CD4-positive, alpha-beta T cell treated with Interleukin-17A for 4 hours (primary cell): Measurements from ENCODE around the gene KHDC1L.
"Not testable (repeated sequence)": the region's sequence is repeated elsewhere in the genome, so short reads cannot be mapped to it uniquely, and the experiment has no call there.

ENCODE experiments used
- DNase-seq: peaks from one replicate; pipeline ENCODE4 v3.0.0-alpha.2; 2020; ENCODE audit warnings: mixed read lengths

Gene KHDC1L, protein sequence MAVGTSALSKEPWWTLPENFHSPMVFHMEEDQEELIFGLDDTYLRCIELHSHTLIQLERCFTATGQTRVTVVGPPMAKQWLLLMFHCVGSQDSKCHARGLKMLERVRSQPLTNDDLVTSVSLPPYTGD

GRCh38 chr6:73225396-73225795, at the start of gene KHDC1L:
Gene KHDC1L (minus strand): TSS chr6:73225496. CDS start chr6:73225408, 88 bp downstream.
- DNase-seq, result no peak

- DNase-seq, result not testable (repeated sequence)
These were observed 44.0 kb upstream of the KHDC1L start for GRCh38 chr6:73269296-73269695.

DNA sequence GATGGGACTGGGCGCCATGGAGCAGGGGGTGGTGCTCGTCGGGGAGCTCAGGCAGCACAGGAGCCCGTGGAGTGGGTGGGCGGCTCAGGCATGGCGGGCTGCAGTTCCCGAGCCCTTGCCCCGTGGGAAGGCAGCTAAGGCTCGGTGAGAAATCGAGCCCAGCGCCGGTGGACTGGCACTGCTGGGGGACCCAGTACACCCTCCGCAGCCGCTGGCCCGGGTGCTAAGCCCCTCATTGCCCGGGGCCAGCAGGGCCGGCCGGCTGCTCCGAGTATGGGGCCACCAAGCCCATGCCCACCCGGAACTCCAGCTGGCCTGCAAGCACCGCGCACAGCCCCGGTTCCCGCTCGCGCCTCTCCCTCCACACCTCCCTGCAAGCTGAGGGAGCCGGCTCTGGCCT, 43.6 kb upstream of the KHDC1L start:
- not testable (repeated sequence) for DNase-seq

DNA sequence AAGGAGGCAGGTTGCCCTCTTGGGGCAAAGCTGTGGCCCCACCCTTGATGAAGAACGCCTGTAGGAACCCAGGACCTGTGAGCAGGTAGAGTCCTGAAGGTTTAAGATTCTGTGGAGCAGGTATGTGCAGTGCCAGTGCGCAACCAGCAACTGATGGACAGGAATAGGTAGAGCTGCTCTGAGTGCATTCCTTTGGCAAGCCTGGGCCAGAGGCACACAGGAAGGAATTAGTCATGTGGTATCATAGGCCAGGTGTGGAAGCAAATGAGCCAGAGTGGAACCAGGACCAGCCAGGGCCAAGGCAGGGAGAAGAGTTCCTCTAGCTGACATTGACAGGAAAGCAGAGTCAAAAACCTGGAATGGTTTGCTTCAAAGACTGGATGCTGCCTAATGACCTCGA, 39.1 kb upstream of the KHDC1L start:
- DNase-seq, result peak; percentile 4

DNA sequence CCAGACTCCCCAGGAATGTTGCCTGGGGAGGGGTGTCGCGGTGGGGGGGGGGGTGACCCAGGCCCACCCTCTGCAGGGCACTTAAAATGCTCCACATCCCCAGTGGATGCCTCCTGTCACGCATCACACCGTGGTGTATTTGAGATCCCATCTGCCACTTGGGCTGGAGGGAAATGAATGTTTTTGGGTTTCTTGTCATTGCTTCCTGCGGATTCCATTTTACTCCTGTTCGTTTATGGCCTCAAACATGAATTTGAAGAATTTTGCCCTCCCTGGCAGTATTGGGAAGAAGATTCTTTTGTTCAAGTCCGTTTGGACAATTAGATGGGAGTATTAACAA, 38.2 kb upstream of the KHDC1L start:
- DNase-seq, result no peak

DNA sequence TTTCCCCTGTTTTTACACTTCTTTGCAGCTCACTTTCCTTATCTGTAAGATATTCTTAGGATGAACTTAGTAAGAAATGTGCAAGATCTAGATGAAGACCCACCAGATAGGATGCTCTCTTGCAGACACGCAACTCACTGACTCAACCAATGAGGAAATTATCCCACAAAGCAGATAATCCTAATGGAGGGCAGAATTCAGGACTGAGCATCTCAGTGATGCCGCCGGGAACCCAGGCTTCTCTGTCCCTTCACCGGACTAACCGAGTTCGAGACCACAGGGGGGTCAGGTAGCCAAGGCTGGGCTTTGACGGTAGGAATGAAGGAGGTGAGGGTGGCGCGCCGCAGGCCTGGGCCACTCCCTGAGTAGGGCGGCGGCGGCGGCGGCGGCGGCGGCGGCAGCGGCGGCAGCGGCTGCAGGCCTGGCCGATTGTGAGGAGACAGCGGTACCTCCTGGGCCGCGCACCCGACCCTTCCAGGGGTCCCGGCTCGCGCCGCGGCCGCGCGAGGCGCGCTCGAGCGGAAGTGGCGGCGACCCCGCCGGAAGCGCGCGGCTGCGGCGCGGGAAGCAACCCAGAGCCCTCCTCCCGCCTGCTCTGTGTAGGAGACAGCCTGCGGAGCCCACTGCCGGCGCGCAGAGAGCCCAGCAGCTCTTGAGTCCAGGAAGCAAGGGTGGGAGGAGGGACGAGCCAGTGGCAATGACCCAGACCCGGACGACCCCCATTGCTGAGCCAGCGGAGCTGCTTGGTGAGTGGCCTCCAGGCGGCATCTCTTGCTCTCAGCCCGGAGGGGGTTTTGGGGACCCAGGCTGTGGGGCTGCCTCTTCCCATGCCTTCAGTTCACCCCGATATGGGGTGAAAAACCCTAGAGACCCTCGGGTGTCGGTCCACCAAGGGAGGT, 37.6 kb upstream of the KHDC1L start, which contains the start of gene KHDC1:
Gene KHDC1, minus strand, starts transcription at position 526 of the 899 bp plus-strand sequence. CDS start 20,679 bp downstream, outside the sequence.
- DNase-seq, result peak; percentile 78

- no peak for DNase-seq
These were observed 33.4 kb upstream of the KHDC1L start for GRCh38 chr6:73258721-73259120.

DNA sequence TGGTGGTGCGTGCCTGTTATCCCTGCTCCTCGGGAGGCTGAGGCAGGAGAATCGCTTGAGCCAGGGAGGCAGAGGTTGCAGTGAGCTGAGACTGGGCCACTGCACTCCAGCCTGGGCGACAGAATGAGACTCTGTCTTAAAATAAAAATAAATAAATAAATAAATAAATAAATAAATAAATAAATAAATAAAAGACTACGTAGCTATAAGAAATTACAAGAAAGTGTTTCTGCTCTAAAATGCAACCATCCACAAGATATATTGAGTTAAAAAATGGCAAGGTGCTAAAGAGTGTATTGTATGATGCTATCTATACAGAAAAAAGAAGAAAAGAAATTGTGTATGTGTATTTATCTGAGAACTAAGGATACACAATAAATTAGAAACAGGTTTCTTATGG, 29.0 kb upstream of the KHDC1L start:
- not testable (repeated sequence) for DNase-seq

DNA sequence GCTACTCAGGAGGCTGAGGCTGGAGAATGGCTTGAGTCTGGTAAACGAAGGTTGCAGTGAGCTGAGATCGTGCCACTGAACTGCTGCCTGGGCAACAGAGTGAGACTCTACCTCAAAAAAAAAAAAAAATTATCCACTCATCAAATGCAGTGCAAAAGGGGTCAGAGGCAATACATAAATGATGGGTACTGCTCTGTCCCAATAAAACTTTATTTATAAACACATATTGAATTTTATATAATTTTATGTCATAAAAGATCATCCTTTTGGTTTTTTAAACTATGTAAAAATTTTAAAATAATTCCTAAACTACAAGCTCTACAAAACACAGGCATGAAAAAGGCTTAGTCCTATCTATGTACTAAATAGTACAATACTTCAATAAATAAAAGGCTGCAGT, 27.4 kb upstream of the KHDC1L start:
- no peak for DNase-seq

- no peak for DNase-seq
These were observed 24.7 kb upstream of the KHDC1L start for GRCh38 chr6:73250016-73250415.

DNA sequence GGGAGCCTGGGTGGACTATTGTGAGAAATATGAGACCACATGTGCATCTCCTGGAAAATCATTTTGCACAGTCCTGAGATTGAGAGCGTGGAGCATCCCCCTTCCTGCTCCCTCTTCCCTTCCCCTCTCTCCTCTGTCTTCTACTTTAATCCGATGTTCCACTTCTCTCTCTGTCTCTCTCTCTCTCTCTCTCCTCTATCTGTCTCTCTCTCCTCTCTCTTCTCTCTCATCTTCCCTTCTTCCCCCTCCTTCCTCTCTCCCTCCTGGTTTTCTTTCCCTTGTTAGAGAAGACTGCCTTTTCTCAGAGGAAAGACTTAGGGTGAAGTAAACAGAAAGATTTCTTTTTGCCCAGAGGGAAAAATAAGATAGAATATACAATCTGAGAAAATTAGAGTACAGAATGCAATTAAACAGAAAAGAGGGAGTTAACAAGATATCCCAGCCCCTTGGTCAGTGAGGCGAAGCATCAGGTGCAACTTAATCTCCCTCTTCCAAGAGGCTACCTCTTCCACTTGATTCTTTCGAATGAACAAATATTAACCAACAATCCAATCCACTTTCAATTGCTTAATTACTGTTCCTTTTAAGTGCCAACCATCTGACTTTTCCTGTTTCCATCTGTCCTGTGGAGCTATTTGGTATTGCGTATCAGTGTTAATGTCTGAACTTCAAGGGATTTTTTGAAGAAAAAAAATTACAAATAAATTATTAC, 23.1 kb upstream of the KHDC1L start:
- no peak for DNase-seq

DNA sequence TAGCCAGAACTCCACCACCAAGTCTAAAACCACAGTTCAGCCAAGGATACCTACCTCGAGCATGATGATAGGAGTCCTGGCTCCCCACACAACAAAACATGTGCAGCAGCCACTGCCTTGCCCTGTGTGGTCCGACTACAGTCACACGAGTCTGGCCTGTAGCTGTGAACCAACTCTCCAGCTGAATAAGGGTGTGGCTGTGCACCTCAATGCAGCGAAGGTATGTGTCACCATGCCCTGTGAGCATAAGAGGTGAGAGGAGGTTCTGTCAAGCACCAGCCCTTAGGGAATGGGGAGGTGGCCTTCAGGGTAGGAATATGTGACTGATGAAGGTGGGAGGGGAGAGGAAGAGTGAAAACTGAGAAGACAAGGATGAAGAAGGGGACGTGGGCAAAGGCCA, 16.7 kb upstream of the KHDC1L start:
- no peak for DNase-seq

DNA sequence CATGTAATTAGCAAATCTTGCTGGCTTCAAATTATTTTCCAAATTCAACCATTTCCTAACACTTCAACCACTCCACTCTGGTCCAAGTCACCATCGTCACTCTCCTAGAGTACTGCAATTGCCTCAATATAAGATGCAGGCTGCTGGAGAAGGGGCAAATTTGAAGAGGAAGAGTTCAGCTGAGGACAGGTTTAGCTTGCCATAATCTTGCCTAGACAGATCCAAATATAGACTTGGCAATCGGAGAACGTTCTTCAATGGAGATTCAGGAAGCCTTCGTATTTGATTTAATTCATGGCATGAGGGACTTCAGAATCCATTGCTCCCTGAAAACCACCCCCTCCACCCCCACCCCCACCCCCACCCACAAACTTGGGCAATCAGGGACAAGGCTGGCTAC, 15.4 kb upstream of the KHDC1L start:
- no peak for DNase-seq

DNA sequence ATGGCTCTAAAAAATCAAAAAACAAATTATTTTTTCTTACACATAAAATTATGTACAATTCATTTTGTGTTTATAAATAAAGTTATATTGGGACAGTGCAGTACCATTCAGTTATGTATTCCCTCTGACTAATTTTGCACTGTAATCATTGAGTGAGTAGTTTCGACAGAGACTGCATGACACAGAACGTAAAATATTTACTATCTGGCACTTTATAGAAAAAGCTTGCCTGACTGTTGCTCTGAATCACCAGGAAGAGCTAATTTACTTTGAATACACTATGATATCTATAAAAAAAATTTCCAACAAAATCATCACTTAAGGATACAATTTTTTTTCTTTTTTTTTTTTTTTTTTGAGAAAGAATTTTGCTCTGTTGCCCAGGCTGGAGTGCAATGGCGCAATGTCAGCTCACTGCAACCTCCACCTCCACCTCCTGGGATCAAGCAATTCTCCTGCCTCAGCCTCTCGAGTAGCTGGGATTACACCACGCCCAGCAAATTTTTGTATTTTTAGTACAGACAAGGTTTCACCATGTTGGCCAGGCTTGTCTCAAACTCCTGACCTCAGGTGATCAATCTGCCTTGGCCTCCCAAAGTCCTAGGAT, 11.0 kb upstream of the KHDC1L start:
- no peak for DNase-seq

DNA sequence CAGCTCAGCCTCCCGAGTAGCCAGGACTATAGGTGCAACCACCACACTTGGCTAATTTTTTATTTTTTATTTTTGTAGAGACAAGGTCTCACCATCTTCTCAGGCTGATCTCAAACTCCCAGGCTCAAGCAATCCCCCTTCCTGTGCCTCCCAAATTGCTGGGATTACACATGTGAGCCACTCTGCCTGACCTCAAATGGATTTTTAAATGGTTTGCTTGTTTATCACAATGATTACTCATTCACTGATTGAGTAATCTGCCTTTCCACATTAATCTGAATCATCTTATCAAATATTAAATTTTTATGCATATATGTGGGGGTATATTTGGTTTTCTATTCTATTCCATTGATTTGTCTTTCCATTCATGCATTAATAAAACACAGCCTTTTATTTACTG, 9.4 kb upstream of the KHDC1L start:
- no peak for DNase-seq

DNA sequence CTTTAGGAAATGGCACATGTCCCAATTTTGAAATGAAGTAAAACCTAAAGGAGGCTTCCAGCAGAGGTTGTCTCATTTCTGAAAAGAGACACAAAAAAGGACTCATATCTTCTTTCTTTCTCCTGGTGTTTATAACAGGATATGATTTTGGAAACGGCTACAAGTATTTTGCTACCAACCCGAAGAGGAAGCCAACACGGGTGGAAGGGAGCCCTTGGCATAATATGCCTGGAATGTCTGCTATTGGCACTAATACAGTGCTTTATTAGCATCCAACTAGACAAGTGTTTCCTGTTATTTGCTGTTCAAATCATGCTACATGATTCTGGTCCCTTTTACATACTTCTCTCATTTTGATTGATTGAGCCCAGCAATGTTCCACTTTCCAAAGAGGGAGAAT, 8.7 kb upstream of the KHDC1L start:
- DNase-seq, result not testable (repeated sequence)

DNA sequence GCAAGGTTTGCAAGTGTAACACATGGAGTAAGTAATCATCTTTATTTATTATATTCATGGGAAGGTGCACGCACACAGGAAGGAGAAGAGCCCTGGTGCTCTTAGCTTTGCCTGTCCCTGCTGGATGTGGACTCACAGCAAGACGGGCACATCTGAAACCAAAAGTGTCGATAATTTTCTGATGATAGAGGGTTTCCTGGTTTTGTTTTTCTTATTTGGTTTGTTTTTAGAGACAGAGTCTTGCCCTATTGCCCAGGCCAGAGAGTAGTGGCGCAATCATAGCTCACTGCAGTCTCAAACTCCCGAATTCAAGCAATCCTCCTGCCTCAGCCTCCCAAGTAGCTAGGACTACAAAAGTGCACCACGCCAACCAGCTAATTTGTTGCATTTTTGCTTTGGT, 7.8 kb upstream of the KHDC1L start:
- no peak for DNase-seq

DNA sequence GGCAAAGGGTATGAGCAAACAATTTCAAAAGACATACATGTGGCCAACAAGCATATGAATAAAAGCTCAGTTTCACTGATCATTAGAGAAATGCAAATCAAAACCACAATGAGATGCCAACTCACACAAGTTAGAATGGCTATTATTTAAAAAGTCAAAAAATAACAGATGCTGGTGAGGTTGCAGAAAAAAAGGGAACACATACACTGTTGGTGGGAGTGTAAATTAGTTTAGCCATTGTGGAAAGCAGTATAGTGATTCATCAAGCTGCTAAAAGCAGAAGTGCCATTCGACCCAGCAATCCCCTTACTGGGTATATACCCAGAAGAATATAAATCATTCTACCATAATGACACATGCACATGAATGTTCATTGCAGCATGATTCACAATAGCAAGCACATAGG, 6.7 kb upstream of the KHDC1L start:
- DNase-seq, result no peak

DNA sequence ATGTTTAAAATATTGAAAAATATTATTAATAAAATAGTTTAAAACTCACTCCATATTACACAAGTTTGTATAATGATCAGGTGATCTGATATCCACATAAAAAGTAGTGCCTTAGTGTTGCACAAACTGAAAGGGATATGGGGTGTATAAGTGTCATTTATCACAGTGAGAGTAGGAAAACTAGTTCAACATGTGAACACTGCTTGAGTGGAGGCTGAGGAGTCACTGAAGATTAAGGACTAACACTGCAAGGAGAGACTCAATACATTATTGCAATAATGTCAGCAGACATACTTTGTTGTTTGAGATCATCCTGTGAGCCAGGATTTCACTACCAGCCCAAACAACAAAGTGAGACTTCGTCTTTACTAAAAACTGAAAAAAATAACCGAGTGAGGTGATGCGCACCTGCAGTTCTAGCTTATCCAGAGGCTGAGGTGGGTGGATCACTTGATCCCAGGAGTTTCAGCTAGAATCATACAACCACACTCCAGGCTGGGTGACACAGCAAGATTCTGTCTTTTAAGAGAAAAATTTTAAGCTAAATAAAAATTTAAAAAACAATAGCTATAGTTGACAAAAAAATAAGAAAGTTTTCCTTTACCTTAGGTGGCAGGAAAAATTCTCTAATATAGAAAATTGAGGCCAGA, 2.4 kb upstream of the KHDC1L start:
- DNase-seq, result no peak

- no peak for DNase-seq
These were observed 8.4 kb downstream of the KHDC1L start for GRCh38 chr6:73216859-73217258.

- DNase-seq, result no peak
These were observed 16.2 kb downstream of the KHDC1L start for GRCh38 chr6:73209117-73209516.

- no peak for DNase-seq
These were observed 18.0 kb downstream of the KHDC1L start for GRCh38 chr6:73207221-73207837.
